Skin of body (tissue), 2 donors: ENCODE measurements around the gene UBE2M. TPM values are rescaled to one million over a fixed set of nuclear protein-coding genes. Genes with fewer than 3 reads are reported as not detected.
"Not testable (repeated sequence)": the region's sequence is repeated elsewhere in the genome, so short reads cannot be mapped to it uniquely, and the experiment has no call there.

Source experiments
- DNase-seq: peaks from one replicate; lab custom pipeline; 2025; lab: John Stamatoyannopoulos, UW
- total RNA-seq: library from RNA; depleted of rRNA; stranded (reverse); fragments of >200 nt; gene quantifications from one replicate; pipeline ENCODE4 v1.2.3, GENCODE V29; 2014

Gene UBE2M
- 42.7 TPM for total RNA-seq

DNA sequence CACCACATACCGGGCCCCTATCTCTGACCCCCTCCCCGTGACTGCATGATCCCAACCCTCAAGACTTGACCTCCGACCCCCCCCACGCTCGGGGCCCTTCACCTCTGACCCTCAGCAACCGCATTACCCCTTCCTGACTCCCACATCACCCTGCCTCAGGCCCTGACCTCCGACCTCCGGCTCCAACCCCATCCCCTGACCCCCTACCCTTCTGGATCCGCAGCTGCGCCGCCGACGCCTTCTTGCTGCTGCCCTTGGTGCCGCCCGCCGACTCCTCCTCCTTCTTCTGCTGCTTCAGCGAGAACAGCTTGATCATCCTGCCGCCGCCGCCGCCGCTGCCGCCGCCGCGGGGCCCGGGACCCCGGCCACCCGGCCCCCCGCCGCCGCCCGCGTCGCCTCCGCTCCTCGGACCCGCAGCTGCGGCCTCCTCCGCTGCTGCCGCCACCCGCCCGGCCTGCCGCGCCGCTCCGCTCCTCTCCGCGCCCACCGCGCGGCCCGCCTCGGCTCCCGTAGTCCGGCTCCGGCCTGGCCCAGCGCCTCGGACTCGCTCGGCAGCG, at the start of gene UBE2M:
Gene UBE2M, minus strand, starts transcription at position 546 of the 557 bp plus-strand sequence. Its CDS starts 230 bp downstream, at position 316.
- DNase-seq = no peak

GRCh38 chr19:58607213-58607612, 48.8 kb upstream of the UBE2M start:
- DNase-seq = not testable (repeated sequence)

DNA sequence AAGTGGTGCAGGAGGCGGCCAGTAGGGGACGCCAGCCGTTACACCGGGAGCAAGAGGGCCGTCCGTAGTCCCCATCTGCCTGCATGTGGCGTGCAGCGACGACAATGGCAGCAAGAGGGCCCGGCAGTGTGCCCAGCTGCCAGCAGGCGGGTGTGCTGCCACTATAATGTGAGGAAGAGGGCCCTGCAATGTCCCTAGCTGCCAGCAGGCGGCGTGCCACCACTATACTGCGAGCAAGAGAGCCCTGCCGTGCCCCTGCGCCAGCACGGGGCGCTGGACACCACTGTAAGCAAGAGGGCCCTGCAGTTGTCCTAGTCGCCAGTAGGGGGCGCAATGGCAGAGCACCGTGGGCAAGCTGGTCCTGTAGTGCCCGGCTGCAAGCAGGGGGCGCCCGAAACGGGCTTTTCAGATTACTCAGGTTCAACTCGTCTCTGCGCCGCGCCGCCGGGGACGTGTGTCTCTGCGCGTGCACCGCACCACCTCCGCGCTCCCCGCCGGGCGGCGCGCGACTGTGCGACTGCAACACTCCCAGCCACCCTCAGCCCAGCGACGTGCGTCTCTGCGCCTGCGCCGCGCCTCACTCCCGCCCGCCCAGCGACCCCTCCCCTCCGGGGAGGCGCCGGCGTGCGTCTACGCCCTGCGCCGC, 48.0 kb upstream of the UBE2M start:
- not testable (repeated sequence) for DNase-seq

DNA sequence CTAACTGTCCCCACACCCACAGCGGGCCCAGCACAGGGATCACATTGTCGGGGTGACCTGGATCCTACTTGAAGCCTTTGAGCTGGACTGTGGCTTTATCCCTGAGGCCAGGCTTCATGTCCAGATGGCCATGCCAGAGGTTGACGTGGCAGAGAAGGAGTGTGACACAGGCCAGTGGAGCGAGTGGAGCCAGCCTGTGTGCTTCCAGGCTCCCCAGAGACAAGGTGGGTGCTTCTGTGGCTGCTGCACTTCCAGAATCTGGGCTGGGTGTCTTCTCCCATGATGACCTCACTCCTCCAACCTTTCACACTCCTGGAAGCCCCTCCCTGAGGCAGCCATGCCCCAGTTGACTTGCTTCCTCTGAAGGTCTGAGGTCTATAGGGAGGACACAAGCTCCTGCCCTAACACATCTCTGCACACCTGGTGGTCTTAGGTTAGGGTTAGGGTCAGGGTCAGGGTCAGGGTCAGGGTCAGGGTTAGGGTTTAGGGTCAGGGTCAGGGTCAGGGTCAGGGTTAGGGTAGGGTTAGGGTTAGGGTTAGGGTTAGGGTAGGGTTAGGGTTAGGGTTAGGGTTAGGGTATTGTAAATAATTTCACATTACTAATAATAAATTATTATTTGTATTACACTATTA, 27.8 kb upstream of the UBE2M start:
- no peak for DNase-seq

GRCh38 chr19:58585442-58586132, 27.2 kb upstream of the UBE2M start:
- DNase-seq = no peak

DNA sequence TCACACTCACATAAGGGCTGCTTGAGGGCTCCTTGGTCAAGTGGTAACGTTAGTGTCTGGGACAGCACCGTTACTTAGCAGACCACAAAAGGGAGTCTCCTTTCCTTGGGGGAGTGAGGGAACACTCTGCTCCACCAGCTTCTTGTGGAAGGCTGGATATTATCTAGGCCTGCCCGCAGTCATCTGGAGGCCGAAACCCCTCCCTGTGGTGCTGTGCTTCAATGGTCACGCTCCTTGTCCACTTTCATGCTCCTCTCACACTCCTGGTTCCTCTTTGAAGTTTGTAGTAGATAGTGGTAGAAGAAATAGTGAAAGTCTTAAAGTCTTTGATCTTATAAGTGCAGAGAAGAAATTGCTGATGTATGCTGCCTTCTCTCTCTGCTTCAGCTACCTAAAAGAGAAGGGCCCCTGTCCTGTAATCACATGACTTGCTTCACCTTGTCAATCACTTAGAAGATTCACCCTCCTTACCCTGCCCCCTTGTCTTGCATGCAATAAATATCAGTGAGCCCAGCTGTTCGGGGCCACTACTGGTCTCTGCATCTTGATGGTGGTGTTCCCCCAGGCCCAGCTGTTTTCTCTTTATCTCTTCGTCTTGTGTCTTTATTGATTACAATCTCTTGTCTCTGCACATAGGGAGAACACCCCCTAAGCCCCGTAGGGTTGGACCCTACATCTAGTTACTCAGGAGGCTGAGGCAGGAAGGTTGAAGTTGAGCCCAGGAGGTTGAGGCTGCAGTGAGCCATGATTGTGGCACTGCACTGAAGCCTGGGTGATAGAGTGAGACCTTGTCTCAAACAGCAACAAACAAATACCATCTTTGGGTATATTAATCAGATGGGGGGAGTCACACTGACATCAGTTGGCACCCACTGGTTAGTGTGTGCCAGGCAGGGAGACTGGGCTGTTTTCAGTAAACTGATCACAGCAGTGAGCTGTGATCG, 26.4 kb upstream of the UBE2M start:
- no peak for DNase-seq

GRCh38 chr19:58582985-58583384, 24.6 kb upstream of the UBE2M start:
- DNase-seq = no peak

DNA sequence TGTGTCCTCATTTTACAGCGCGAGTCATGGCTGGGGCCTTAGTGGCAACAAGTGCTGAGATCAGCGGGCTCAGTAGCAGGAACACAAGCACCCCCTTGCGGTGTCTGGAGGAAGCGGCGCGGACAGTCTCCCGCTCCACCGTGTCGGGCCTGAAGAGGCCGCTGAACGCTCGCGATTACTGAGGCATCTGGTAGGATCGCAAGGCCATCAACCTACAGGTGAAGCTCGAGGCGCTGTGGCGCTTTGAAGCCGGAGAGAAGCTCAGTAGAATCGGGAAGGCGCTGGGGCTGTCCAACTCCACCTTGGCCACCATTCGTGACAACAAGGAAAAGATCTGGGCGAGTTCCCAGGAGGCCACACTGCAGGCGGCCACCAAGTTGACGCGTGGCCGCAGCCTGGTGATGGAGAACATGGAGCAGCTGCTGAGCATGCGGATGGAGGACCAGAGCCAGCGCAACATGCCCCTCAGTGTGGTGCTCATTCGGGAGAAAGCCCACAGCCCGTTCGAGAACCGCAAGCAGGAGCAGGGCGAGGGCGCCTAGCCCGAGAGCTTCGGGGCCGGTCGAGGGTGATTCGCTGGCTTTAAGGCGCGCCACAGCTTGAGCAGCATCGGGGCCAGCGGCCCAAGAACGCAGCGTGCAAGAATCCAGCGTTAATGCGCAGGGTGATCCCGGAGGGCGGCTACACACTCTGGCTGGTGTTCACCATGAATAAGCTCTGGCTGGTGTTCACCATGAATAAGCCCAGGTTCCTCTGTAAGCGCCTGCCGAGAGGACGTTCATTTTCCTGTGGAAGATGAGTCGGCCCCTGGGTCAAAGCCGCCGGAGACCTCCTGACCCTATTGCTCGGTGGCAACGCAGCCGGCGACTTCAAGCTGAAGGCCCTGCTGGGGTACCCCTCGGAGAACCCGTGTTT, 23.1 kb upstream of the UBE2M start:
- DNase-seq = no peak

- DNase-seq = no peak
Observed at GRCh38 chr19:58579473-58580142, 21.2 kb upstream of the UBE2M start.

DNA sequence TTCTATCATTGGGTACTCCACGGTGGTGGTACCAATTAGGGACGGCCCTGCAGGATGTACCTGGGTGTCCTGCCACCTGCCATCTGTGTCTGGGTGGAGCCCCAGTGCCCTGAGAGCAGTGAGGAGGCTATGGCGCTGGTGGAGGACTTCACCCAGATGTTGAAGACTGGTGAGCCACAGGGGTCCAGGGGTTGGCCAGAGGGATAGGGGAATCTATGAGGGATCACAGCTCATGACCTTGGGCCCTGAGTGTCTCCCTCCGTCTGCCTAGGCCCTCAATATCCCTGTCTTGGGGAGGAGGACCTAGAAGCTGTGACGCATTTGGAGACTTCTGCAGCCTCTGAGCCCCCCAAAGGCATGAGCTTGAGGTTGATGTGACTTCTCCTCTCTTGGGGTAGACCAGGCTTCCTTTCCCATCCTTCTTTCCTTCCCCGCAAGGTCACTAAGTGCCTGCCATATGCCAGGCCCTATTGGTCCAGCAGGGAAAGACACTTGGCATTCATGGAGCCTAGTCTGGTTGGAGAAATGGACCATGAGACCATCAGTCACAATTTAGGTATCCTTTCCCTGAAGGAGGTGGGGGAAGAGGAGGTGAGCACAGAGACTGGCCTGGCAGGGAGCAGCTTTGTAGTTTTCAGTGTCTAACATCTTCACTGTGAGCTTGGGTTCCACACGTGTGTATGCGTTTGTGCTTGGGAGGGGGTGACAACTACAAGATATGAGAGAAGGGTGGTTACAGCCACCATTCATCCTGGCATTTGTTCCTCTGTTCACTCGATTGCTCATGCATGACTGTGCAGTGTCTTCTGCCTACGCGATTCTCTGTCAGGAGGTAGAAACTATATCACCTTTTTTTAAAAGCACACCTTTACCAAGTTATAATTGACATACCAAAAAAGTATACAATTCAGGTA, 19.9 kb upstream of the UBE2M start:
- no peak for DNase-seq

- DNase-seq = not testable (repeated sequence)
Observed at GRCh38 chr19:58577581-58577980, 19.2 kb upstream of the UBE2M start.

DNA sequence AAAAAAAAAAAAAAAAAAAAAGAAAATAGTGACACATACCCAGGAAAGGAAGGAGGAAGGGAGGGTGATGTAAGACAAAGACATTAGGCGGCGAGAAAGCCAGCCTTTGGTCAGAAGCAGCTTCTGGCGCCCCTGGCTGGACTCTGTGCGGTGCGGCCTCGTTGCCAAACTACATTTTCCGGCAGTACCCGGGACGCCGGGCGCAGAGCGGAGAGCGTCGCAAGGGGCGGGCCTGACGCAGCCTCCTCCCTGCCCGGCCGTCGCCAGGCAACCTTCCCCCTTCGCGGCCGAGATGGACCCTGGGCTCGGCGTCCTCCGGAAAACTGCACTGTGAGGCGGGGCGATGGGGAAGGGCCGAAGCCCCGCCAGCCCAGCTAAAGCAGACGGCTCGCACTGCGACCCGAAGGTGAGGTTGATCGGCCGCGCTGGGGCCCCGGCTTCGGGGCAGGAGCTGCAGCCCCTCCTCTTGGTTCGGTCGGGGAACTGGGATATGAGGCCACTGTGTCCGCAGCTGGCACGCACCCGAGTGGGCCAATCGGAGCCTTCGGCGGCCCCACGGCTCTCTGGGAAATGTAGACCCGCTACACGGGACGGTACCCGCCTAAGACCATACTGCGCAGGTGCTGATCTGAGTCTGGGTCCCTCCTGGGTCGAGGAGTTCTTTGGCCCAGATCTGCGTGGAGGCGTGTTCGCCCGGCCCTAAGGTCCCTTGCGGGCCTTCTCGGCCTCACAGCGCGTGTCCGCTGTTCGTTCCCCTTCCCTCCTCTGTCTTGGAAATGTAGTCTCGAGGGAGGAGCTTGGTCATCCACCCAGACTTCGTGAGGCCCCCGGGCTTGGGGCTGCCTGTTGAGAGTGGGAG, 17.0 kb upstream of the UBE2M start:
- no peak for DNase-seq

GRCh38 chr19:58573658-58574164, 15.3 kb upstream of the UBE2M start:
- DNase-seq = no peak

- DNase-seq = no peak
Observed at GRCh38 chr19:58572818-58573657, 14.6 kb upstream of the UBE2M start, which contains the start of gene MZF1. Gene MZF1 (minus strand): TSS chr19:58573335. CDS start chr19:58571389, 1,946 bp downstream.

- DNase-seq = no peak
Observed at GRCh38 chr19:58572026-58572817, 13.8 kb upstream of the UBE2M start.
